GM18517 (cell line): Measurements from ENCODE around the gene EHBP1.
"Not testable (repeated sequence)": the region's sequence is repeated elsewhere in the genome, so short reads cannot be mapped to it uniquely, and the experiment has no call there.

Source experiments
- ATAC-seq: cut with Tn5 transposase; IDR thresholded peaks from one replicate; pipeline ENCODE4 v1.9.1; 2021; ENCODE audit warnings: mild to moderate bottlenecking, moderate library complexity; ENCODE audit not compliant: unreplicated experiment

EHBP1 gene

GRCh38 chr2:62704654-62705006 is 883 bp upstream of the EHBP1 start:
- ATAC-seq = no peak

GRCh38 chr2:62705859-62706720 is 577 bp downstream of the EHBP1 start:
- ATAC-seq = no peak

GRCh38 chr2:62706721-62707521 is 1.4 kb downstream of the EHBP1 start:
- no peak for ATAC-seq

- no peak for ATAC-seq
These were observed 3.2 kb downstream of the EHBP1 start for GRCh38 chr2:62708751-62709150.

GRCh38 chr2:62711832-62712494 is 6.5 kb downstream of the EHBP1 start:
- no peak for ATAC-seq

- not testable (repeated sequence) for ATAC-seq
These were observed 7.7 kb downstream of the EHBP1 start for GRCh38 chr2:62713196-62713595.

- no peak for ATAC-seq
These were observed 8.3 kb downstream of the EHBP1 start for GRCh38 chr2:62713837-62714236.

GRCh38 chr2:62716768-62717167 is 11.3 kb downstream of the EHBP1 start:
- no peak for ATAC-seq

- ATAC-seq = no peak
These were observed 12.1 kb downstream of the EHBP1 start for GRCh38 chr2:62717503-62718081.

GRCh38 chr2:62718225-62718822 is 12.8 kb downstream of the EHBP1 start:
- no peak for ATAC-seq

GRCh38 chr2:62719757-62720156 is 14.2 kb downstream of the EHBP1 start:
- ATAC-seq = no peak

- no peak for ATAC-seq
These were observed 17.2 kb downstream of the EHBP1 start for GRCh38 chr2:62722679-62723078.

- ATAC-seq = no peak
These were observed 17.7 kb downstream of the EHBP1 start for GRCh38 chr2:62723253-62723652.

- no peak for ATAC-seq
These were observed 18.6 kb downstream of the EHBP1 start for GRCh38 chr2:62724106-62724505.

- ATAC-seq = no peak
These were observed 19.6 kb downstream of the EHBP1 start for GRCh38 chr2:62724886-62725711.

- ATAC-seq = no peak
These were observed 20.2 kb downstream of the EHBP1 start for GRCh38 chr2:62725712-62726055.

GRCh38 chr2:62727259-62727867 is 21.9 kb downstream of the EHBP1 start:
- ATAC-seq = no peak

GRCh38 chr2:62727876-62728566 is 22.5 kb downstream of the EHBP1 start:
- no peak for ATAC-seq

- no peak for ATAC-seq
These were observed 25.8 kb downstream of the EHBP1 start for GRCh38 chr2:62731275-62731674.
